Activated CD8-positive, alpha-beta T cell treated with anti-CD3 and anti-CD28 coated beads, Interleukin-2, amount 10 ng/mL, durations not matched to agents 7 days and 5 days (primary cell): Measurements from ENCODE around the gene COQ4. TPM values are rescaled to one million over a fixed set of nuclear protein-coding genes. Genes with fewer than 3 reads are reported as not detected.

Experiments
- ATAC-seq: fragments of 150-1000 bp; cut with Tn5 transposase; one replicate; pipeline ENCODE4 v1.10.0; 2021; ENCODE audit warnings: moderate library complexity
- CTCF ChIA-PET: fragments of 350-600 bp; sonication (Branson Sonifier 250); formaldehyde crosslinking; loops from one replicate; lab custom pipeline; 2021; ENCODE audit warnings: antibody characterized with exemption; lab: Charles Lee
- POLR2A ChIA-PET: fragments of 350-600 bp; sonication (Branson Sonifier 250); formaldehyde crosslinking; loops from one replicate; lab custom pipeline; 2021; ENCODE audit warnings: antibody characterized with exemption; lab: Charles Lee
- DNase-seq: peaks from one replicate; pipeline ENCODE4 v3.0.0-alpha.2; 2020
- H3K27ac Mint-ChIP-seq: one replicate; pipeline ENCODE4 v1.8.0; 2021; ENCODE audit warnings: mild to moderate bottlenecking, mixed read lengths
- H3K27me3 Mint-ChIP-seq: one replicate; pipeline ENCODE4 v1.8.0; 2021; ENCODE audit warnings: low read depth, mixed read lengths
- H3K36me3 Mint-ChIP-seq: one replicate; pipeline ENCODE4 v1.8.0; 2021; ENCODE audit warnings: low read depth, mixed read lengths
- H3K4me1 Mint-ChIP-seq: one replicate; pipeline ENCODE4 v1.8.0; 2021; ENCODE audit warnings: low read depth, mixed read lengths
- H3K4me3 Mint-ChIP-seq: one replicate; pipeline ENCODE4 v1.8.0; 2021; ENCODE audit warnings: mild to moderate bottlenecking, mixed read lengths
- H3K9me3 Mint-ChIP-seq: one replicate; pipeline ENCODE4 v1.8.0; 2022; ENCODE audit warnings: mixed read lengths; ENCODE audit not compliant: insufficient read depth
- total RNA-seq, 2 experiments: library from RNA; stranded (reverse); gene quantifications; one replicate each; pipeline ENCODE4 v1.2.3, GENCODE V29; 2021

COQ4 gene
- total RNA-seq, 2 experiments from 2014 or later: 31.8 to 34.9 TPM

- no peaks in the 10 kb centered on the region for H3K4me1 Mint-ChIP-seq
Observed at GRCh38 chr9:128304136-128304970, 18.3 kb upstream of the COQ4 start.

GRCh38 chr9:128304971-128305288, 17.7 kb upstream of the COQ4 start:
- ATAC-seq (no peak), DNase-seq (no peak)
- peaks cover 6% of the 10 kb centered on the region for H3K36me3 Mint-ChIP-seq
- CTCF ChIA-PET: interaction anchor here (2.7 kb wide), 1 partner anchor 10 kb away, joined by 12 read pairs; no protein-coding TSS in a partner anchor
- no peaks in the 10 kb centered on the region for H3K9me3 Mint-ChIP-seq
- H3K4me1 Mint-ChIP-seq: no peaks in the 10 kb centered on the region
- POLR2A ChIA-PET: no interaction called here
- H3K4me3 Mint-ChIP-seq: no peak overlapping the region
- no peak overlapping the region for H3K27ac Mint-ChIP-seq
- no peaks in the 10 kb centered on the region for H3K27me3 Mint-ChIP-seq

More at GRCh38 chr9:128304136-128304970, 18.3 kb upstream of the COQ4 start:
- peak overlapping the region; percentile 13 for H3K27ac Mint-ChIP-seq
- ATAC-seq (no peak), DNase-seq (no peak)
- no peaks in the 10 kb centered on the region for H3K9me3 Mint-ChIP-seq
- ChIA-PET POLR2A (no interaction called here), CTCF (interaction anchor here (0.7 to 2.7 kb wide), 4 partner anchors 9 to 58 kb away, joined by 3 to 12 read pairs (median 4); no protein-coding TSS in a partner anchor)
- H3K4me3 Mint-ChIP-seq: no peak overlapping the region
- peaks cover 2% of the 10 kb centered on the region for H3K36me3 Mint-ChIP-seq
- H3K27me3 Mint-ChIP-seq: no peaks in the 10 kb centered on the region

DNA sequence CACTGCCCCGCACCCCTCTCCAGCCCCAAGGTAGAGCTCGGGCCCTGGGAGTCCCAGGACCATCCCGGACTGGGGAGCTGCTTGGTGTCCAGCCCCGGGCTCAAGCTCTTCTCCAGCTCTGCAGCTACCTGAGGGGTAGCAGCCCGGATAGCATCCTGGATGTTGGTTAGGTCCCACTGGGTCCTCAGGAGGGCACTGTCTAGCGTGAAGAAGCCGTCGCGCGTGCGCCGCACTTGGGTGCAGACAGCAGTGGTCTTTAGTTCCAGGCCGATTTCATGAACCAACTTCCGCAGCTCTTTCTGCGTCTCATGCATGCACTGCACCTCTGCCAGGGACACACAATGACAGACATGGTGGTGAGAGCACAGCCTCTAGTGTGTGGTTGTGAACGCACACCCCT, 13.1 kb upstream of the COQ4 start:
- ATAC-seq: no peak
- no peak for DNase-seq
- ChIA-PET POLR2A (no interaction called here), CTCF (interaction anchor here (1.5 kb wide), 1 partner anchor 14 kb away, joined by 8 read pairs; no protein-coding TSS in a partner anchor)
- Mint-ChIP-seq H3K4me3 (no peak overlapping the region), H3K9me3 (no peaks in the 10 kb centered on the region), H3K27ac (no peak overlapping the region), H3K36me3 (peaks cover 15% of the 10 kb centered on the region), H3K27me3 (no peaks in the 10 kb centered on the region), H3K4me1 (no peaks in the 10 kb centered on the region)

DNA sequence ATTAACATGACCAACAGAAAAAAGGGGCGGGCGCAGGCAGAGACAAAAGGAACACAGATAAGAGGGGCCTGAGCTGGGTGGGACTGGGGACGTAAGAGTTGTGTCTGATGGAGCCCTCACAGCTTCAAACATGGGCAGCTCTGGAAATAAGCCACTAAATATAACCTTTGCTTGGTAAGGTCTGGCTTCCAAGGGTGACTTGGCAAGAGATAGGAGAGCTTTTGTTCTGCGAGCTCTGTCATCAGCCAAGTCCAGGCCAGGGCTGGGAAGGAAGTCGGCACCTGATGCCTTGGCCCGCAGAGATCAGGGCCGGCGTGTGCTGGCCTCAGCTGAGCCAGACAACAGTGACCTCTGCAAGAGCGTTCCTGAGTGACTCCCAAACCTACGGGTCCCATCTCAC, 12.2 kb upstream of the COQ4 start:
- Mint-ChIP-seq H3K27ac (no peak overlapping the region), H3K4me1 (no peaks in the 10 kb centered on the region), H3K4me3 (no peak overlapping the region), H3K27me3 (no peaks in the 10 kb centered on the region), H3K36me3 (peaks cover 19% of the 10 kb centered on the region), H3K9me3 (no peaks in the 10 kb centered on the region)
- CTCF ChIA-PET: interaction anchor here (1.5 kb wide), 1 partner anchor 31 kb away, joined by 7 read pairs; no protein-coding TSS in a partner anchor
- POLR2A ChIA-PET: no interaction called here
- ATAC-seq: no peak
- no peak for DNase-seq

DNA sequence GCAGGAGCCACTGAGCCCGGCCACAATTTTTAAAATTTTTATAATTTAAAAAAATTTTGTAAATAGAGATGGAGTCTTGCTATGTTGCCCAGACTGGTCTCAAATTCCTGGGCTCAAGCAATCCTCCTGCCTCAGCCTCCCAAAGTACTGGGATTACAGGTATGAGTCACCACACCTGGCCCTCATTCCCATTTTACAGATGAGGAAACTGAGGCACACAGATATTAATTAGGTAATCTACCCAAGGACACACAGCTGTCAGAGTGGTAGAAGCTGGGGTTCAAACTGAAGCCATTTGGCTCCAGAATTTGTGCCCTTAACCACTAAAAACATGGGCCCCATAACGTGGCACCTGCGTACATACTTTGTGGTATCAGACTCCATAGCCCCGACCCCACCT, 7.9 kb upstream of the COQ4 start:
- DNase-seq (no peak), ATAC-seq (no peak)
- Mint-ChIP-seq H3K36me3 (peaks cover 22% of the 10 kb centered on the region), H3K4me3 (no peak overlapping the region), H3K9me3 (no peaks in the 10 kb centered on the region), H3K27ac (no peak overlapping the region), H3K27me3 (no peaks in the 10 kb centered on the region), H3K4me1 (no peaks in the 10 kb centered on the region)
- CTCF ChIA-PET: interaction anchor here (0.9 kb wide), 1 partner anchor 48 kb away, joined by 3 read pairs; no protein-coding TSS in a partner anchor
- POLR2A ChIA-PET: no interaction called here

GRCh38 chr9:128316421-128316820, 6.2 kb upstream of the COQ4 start:
- no peak overlapping the region for H3K4me3 Mint-ChIP-seq
- H3K27me3 Mint-ChIP-seq: no peaks in the 10 kb centered on the region
- POLR2A ChIA-PET: no interaction called here
- CTCF ChIA-PET: no interaction called here
- H3K9me3 Mint-ChIP-seq: no peaks in the 10 kb centered on the region
- H3K27ac Mint-ChIP-seq: no peak overlapping the region
- peaks cover 13% of the 10 kb centered on the region for H3K36me3 Mint-ChIP-seq
- H3K4me1 Mint-ChIP-seq: no peaks in the 10 kb centered on the region
- ATAC-seq (no peak), DNase-seq (no peak)

DNA sequence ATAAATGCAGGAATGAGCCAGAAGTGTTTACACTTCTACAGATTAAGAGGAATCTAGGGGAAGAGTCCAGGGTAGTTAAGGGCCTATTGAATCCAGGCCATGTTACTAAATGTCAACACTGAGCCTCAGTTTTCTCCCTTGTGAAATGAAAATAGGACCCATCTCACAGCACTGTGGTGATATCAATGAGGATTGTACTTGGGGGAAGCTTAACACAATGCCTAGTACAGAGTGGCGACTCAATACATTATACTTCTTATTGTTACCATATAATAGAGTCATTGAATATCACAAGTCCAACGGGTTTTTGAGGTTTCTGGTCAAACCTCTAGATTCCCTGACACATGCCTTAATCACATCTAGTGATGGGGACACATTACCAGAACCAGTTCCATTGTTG, 5.0 kb upstream of the COQ4 start:
- ATAC-seq: no peak
- no peak for DNase-seq
- ChIA-PET CTCF (interaction anchor here (1.4 kb wide), 1 partner anchor 22 kb away, joined by 4 read pairs; no protein-coding TSS in a partner anchor), POLR2A (interaction anchor here (0.6 kb wide), 1 partner anchor 251 kb away, joined by 4 read pairs; no protein-coding TSS in a partner anchor)
- Mint-ChIP-seq H3K4me1 (no peaks in the 10 kb centered on the region), H3K4me3 (no peak overlapping the region), H3K27ac (no peak overlapping the region), H3K36me3 (peaks cover 13% of the 10 kb centered on the region), H3K27me3 (no peaks in the 10 kb centered on the region), H3K9me3 (no peaks in the 10 kb centered on the region)

- peaks cover 18% of the 10 kb centered on the region for H3K4me1 Mint-ChIP-seq
- H3K4me3 Mint-ChIP-seq: peak overlapping the region; percentile 97
- no peaks in the 10 kb centered on the region for H3K9me3 Mint-ChIP-seq
- ATAC-seq: no peak
- no peaks in the 10 kb centered on the region for H3K27me3 Mint-ChIP-seq
- ChIA-PET CTCF (interaction anchor here (0.6 to 1.3 kb wide), 5 partner anchors 14 to 99 kb away, joined by 3 to 6 read pairs (median 3); partner anchors contain the start of gene CERCAM), POLR2A (interaction anchor here (0.6 to 1.3 kb wide), 3 partner anchors 18 to 45 kb away, joined by 3 to 5 read pairs (median 4); partner anchors contain the start of genes GOLGA2 and SWI5)
- no peak for DNase-seq
- H3K36me3 Mint-ChIP-seq: peaks cover 18% of the 10 kb centered on the region
- no peak overlapping the region for H3K27ac Mint-ChIP-seq
Observed at GRCh38 chr9:128321343-128321742, 1.3 kb upstream of the COQ4 start.

DNA sequence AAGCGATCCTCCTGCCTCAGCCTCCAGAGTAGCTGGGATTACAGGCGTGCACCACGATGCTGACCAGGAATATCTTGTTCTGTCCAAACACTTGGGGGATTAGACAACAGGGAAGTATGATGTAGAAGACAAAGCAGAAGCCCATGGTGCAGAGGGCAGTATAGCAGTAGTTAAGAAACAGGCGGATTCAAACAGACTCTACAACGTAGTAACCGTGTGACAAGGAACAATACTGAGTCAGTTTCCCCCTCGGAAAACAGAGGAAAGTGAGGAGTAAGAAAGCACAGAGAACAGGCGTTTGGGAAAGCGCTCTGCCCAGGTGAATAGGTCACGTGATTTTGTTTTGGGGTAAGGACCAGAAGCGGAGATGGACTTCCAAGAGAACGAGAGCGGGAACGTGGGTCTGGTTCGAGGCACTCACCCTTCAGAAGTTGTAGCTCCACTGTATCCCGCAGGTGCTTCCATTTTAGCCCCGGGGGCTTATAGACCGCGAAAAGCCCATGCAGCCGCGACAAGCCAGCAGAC, 698 bp upstream of the COQ4 start:
- no peaks in the 10 kb centered on the region for H3K27me3 Mint-ChIP-seq
- DNase-seq (no peak), ATAC-seq (peak; percentile 5)
- peak overlapping the region; percentile 99 for H3K27ac Mint-ChIP-seq
- CTCF ChIA-PET: interaction anchor here (0.6 to 1.3 kb wide), 4 partner anchors 14 to 43 kb away, joined by 3 to 6 read pairs (median 4); no protein-coding TSS in a partner anchor
- peaks cover 18% of the 10 kb centered on the region for H3K4me1 Mint-ChIP-seq
- POLR2A ChIA-PET: interaction anchor here (0.5 to 1.3 kb wide), 5 partner anchors 17 to 134 kb away, joined by 3 to 5 read pairs (median 3); partner anchors contain the start of genes GOLGA2 and SWI5
- H3K9me3 Mint-ChIP-seq: no peaks in the 10 kb centered on the region
- H3K4me3 Mint-ChIP-seq: peak overlapping the region; percentile 97
- H3K36me3 Mint-ChIP-seq: peaks cover 14% of the 10 kb centered on the region

GRCh38 chr9:128323212-128323730, 632 bp downstream of the COQ4 start:
- ChIA-PET POLR2A (no interaction called here), CTCF (interaction anchor here (2.3 kb wide), 1 partner anchor 18 kb away, joined by 15 read pairs; no protein-coding TSS in a partner anchor)
- ATAC-seq: peak; percentile 3

GRCh38 chr9:128323791-128324190, 1.2 kb downstream of the COQ4 start:
- CTCF ChIA-PET: interaction anchor here (1.6 to 2.3 kb wide), 2 partner anchors 18 to 38 kb away, joined by 5 to 15 read pairs; no protein-coding TSS in a partner anchor
- no peak for DNase-seq
- H3K27ac Mint-ChIP-seq: no peak overlapping the region
- no peak for ATAC-seq
- POLR2A ChIA-PET: no interaction called here
- H3K9me3 Mint-ChIP-seq: no peaks in the 10 kb centered on the region
- no peaks in the 10 kb centered on the region for H3K27me3 Mint-ChIP-seq
- H3K4me3 Mint-ChIP-seq: peak overlapping the region; percentile 97
- peaks cover 18% of the 10 kb centered on the region for H3K4me1 Mint-ChIP-seq
- peaks cover 15% of the 10 kb centered on the region for H3K36me3 Mint-ChIP-seq

More at GRCh38 chr9:128323212-128323730, 632 bp downstream of the COQ4 start:
- peaks cover 18% of the 10 kb centered on the region for H3K4me1 Mint-ChIP-seq
- H3K36me3 Mint-ChIP-seq: peaks cover 11% of the 10 kb centered on the region
- H3K9me3 Mint-ChIP-seq: no peaks in the 10 kb centered on the region
- peak overlapping the region; percentile 97 for H3K4me3 Mint-ChIP-seq
- H3K27ac Mint-ChIP-seq: peak overlapping the region; percentile 99
- no peak for DNase-seq
- no peaks in the 10 kb centered on the region for H3K27me3 Mint-ChIP-seq
